Subcutaneous preadipocyte (primary cell): ENCODE measurements around the gene MAPK7. TPM values are rescaled to one million over a fixed set of nuclear protein-coding genes. Genes with fewer than 3 reads are reported as not detected.

ENCODE experiments used
- small RNA-seq: library from RNA; depleted of rRNA; stranded (forward); fragments of <200 nt; gene quantifications from one replicate; pipeline ENCODE3, GENCODE V24; 2012
- total RNA-seq: library from RNA; depleted of rRNA; stranded (reverse); fragments of >200 nt; gene quantifications from 2 replicates; pipeline ENCODE4 v1.2.3, GENCODE V29; 2012

Gene MAPK7
- total RNA-seq = 14.9 and 17.6 TPM in 2 replicates

GRCh38 chr17:19378416-19379360, at the start of gene MAPK7:
TSS of gene MAPK7 (plus strand) at chr17:19378498. CDS start at chr17:19378901, 403 bp downstream.

GRCh38 chr17:19362277-19363113, 15.8 kb upstream of the MAPK7 start, which contains the start of gene B9D1:
TSS of gene B9D1 (minus strand) at chr17:19362723. CDS start at chr17:19362569, 154 bp downstream.

GRCh38 chr17:19386974-19387920, 8.9 kb downstream of the MAPK7 start, which contains the start of gene MFAP4:
TSS of gene MFAP4 (minus strand) at chr17:19387190. CDS start at chr17:19387155, 35 bp downstream.

DNA sequence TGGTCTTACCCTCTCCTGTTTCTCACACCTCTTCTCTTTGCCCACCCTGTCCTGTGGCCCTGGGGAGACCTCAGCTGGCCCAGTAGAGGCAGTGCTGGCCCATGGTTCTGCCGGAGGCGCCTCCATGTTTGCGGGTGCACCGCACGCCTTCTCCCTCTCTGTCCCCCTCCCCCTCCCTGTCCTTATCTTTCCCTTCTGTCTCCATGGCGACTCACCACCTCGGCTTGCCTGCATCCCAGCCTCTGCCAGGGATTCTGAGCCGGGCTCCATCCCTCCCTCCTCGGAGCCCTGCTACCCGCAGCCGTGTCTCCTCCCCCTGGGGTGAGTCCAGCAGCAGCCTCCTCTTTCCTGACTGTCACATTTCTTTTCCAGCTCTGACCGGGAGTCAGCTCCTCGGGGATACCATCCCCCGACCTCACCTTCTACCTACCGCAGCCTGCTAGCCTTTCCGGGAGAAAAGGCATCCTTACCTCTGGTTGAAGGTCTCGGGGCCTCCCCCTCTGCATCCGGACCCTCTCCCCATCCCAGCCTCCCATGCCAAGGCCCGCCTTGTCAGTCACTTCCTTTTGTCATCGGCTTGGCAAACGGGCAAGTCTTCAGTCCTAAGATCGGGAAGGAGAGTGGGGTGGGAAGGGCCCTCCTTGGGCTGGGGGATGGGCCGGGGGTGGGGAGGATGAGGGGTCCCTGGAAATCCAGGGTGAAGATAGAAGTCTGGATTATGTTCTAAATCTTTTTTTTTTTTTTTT, 32.8 kb downstream of the MAPK7 start, which contains the start of gene RNF112:
Gene RNF112 (plus strand): TSS at position 358 of the 746 bp plus-strand sequence. CDS start 177 bp downstream, at position 535.

Small RNA genes lying within 50 kb of the gene (small RNA-seq; reads per million reads assigned to genes)
- 0.96 reads per million, percentile 56 among the genes with 10 or more reads in this experiment for gene MIR1180
- not detected for gene RF00537

Other genes with a start within 250 kb of the MAPK7 start
- gene EPN2, start 141.1 kb upstream of the MAPK7 start, total RNA-seq = 29.8 and 57.3 TPM in 2 replicates
- 18.6 and 23.9 TPM in 2 replicates for gene B9D1, start 15.8 kb upstream of the MAPK7 start, total RNA-seq
- 1.2 and 3.7 TPM in 2 replicates for gene MFAP4, start 8.7 kb downstream of the MAPK7 start, total RNA-seq
- 1.5 and 1.8 TPM in 2 replicates for gene RNF112, start 32.7 kb downstream of the MAPK7 start, total RNA-seq
- gene SLC47A1, start 155.4 kb downstream of the MAPK7 start, total RNA-seq = 2.2 and 5.1 TPM in 2 replicates